Measurements from ENCODE around the gene BIRC7. TPM values are rescaled to one million over a fixed set of nuclear protein-coding genes. Genes with fewer than 3 reads are reported as not detected.

Gene BIRC7
- total and polyA plus RNA-seq, 2 donors (not counting 3 experiments of a cell fraction or from before 2014, with no cell fraction given): not detected

DNA sequence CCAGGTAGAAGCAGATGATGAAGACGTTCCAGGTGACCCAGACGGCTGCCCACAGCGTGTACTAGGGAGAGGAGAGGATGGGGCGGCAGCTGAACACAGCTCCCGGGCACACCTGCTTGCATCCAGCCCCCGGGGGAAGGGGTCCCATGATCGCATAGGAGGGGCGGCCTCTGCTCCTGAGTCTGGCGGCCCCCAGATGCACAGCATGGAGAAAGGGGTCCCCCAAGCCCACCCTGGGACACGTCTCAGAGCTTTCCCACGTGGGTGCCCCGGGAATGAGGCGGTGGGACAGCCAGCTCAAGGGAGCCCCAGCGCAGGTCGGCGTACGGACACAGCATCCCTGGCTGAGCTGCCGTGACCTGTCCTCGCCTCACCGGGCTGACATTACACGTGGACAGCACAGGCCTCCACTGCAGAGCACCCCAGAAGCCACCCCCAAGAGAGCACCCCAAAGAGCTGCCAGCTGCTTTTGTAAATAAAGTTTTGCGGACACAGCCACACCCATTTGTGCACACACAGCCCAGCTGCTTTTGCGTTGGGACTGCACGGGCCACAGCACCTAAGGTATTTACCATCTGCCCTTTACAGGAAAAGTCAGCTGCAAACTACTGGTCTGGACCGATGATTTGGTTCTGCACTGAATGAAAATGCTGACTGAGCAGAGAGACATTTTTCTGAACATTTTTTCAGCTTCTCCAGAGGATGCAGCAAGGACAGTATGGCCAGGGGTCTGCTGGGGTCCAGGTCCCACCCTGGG lies 13.3 kb downstream of the BIRC7 start:
- Histone ChIP-seq H3K36me3 (ENCODE audit: control insufficient read depth in 2 of 2, extremely low read depth in 1 of 2, insufficient read depth in 2 of 2, low read length in 2 of 2) (no peaks in the 10 kb centered on the region), H3K79me2 (ENCODE audit: control insufficient read depth, insufficient read depth, low read length) (no peaks in the 10 kb centered on the region), H3K27me3 (ENCODE audit: control insufficient read depth in 2 of 2, insufficient read depth in 2 of 2, low read length in 2 of 2) (peaks cover 14 to 15% of the 10 kb centered on the region in 2 experiments), H3K9ac (replicated peaks; ENCODE audit: extremely low read depth, insufficient read depth, low read length) (no peak overlapping the region), H3K9me3 (replicated peaks; ENCODE audit: control insufficient read depth, insufficient read depth, low read length) (no peaks in the 10 kb centered on the region), H3K27ac (ENCODE audit: insufficient read depth, low read depth, low read length) (no peak overlapping the region), H3K4me1 (ENCODE audit: control insufficient read depth, extremely low read depth, insufficient read depth, low read length) (no peaks in the 10 kb centered on the region), H3K9me1 (replicated peaks; ENCODE audit: control insufficient read depth, extremely low read depth, insufficient read depth, low read length) (no peaks in the 10 kb centered on the region), H3K4me2 (ENCODE audit: insufficient read depth, low read length) (no peak overlapping the region), H4K20me1 (replicated peaks; ENCODE audit: control insufficient read depth, extremely low read depth, insufficient read depth, low read length) (no peaks in the 10 kb centered on the region), H3K4me3 (replicated peaks in 1 of 3; ENCODE audit: insufficient read depth in 1 of 3, low read depth in 1 of 3, low read length in 3 of 3) (no peak overlapping the region), H2AFZ (ENCODE audit: low read depth, low read length) (no peak overlapping the region)
- DNase-seq (ENCODE audit: low read depth, low spot score): no peak
- TF ChIP-seq POLR2A (IDR thresholded peaks at IDR 0.05; ENCODE audit: low read depth, low read length) (no peak), EZH2 (IDR thresholded peaks at IDR 0.05; ENCODE audit: borderline replicate concordance, low read depth, low read length, severe bottlenecking) (no peak), GATA2 (IDR thresholded peaks at IDR 0.05; ENCODE audit: insufficient read depth, insufficient read length, low read depth, low read length) (no peak), FOS (IDR thresholded peaks at IDR 0.05; ENCODE audit: borderline replicate concordance, insufficient read depth, low read length) (no peak), MYC (IDR thresholded peaks at IDR 0.05; ENCODE audit: low read depth, low read length) (no peak), POLR2AphosphoS5 (IDR thresholded peaks at IDR 0.05; ENCODE audit: insufficient read depth, low read depth, low read length) (no peak), JUN (IDR thresholded peaks at IDR 0.05; ENCODE audit: borderline replicate concordance, insufficient read depth, insufficient read length, low read depth) (no peak)
- TF ChIP-seq, protein P1, sequence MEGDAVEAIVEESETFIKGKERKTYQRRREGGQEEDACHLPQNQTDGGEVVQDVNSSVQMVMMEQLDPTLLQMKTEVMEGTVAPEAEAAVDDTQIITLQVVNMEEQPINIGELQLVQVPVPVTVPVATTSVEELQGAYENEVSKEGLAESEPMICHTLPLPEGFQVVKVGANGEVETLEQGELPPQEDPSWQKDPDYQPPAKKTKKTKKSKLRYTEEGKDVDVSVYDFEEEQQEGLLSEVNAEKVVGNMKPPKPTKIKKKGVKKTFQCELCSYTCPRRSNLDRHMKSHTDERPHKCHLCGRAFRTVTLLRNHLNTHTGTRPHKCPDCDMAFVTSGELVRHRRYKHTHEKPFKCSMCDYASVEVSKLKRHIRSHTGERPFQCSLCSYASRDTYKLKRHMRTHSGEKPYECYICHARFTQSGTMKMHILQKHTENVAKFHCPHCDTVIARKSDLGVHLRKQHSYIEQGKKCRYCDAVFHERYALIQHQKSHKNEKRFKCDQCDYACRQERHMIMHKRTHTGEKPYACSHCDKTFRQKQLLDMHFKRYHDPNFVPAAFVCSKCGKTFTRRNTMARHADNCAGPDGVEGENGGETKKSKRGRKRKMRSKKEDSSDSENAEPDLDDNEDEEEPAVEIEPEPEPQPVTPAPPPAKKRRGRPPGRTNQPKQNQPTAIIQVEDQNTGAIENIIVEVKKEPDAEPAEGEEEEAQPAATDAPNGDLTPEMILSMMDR (IDR thresholded peaks at IDR 0.05; ENCODE audit: extremely low read depth in 1 of 2, insufficient read depth in 1 of 2, low read depth in 1 of 2, low read length in 2 of 2): no peak
- TF ChIP-seq, protein P2, sequence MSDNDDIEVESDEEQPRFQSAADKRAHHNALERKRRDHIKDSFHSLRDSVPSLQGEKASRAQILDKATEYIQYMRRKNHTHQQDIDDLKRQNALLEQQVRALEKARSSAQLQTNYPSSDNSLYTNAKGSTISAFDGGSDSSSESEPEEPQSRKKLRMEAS (IDR thresholded peaks at IDR 0.05; ENCODE audit: insufficient read depth, insufficient read length): no peak
- no TSS peak for BruUV-seq (replicated peaks)
- dilution Hi-C loops (cut with MboI; ENCODE audit: extremely low pct_ligation_motif_present, low sequenced_read_pairs) (no loop called here), intact Hi-C loops (cut with micrococcal nuclease) (no loop called here)
- ChIA-PET CTCF (interaction anchor here (4.2 kb wide), 1 partner anchor 26 kb away, joined by 24 read pairs; no protein-coding TSS in a partner anchor), POLR2A (no interaction called here)
- no peak for FAIRE-seq

Data from endothelial cell of umbilical vein (primary cell).